Measurements from ENCODE around the gene GZF1.

- TF ChIP-seq GLIS3 (CRISPR knock-in tag; IDR thresholded peaks at IDR 0.05) (no peak), TOX (CRISPR knock-in tag; IDR thresholded peaks at IDR 0.05; ENCODE audit: borderline replicate concordance) (no peak), TCF4 (CRISPR knock-in tag; IDR thresholded peaks at IDR 0.05; ENCODE audit: borderline replicate concordance) (no peak), ZNF70 (CRISPR knock-in tag; IDR thresholded peaks at IDR 0.05) (no peak), ZFP3 (CRISPR knock-in tag; IDR thresholded peaks at IDR 0.05) (no peak), CREB5 (CRISPR knock-in tag; IDR thresholded peaks at IDR 0.05; ENCODE audit: low read depth) (no peak), PATZ1 (CRISPR knock-in tag; IDR thresholded peaks at IDR 0.05; ENCODE audit: borderline replicate concordance) (no peak), ESRRG (CRISPR knock-in tag; IDR thresholded peaks at IDR 0.05) (no peak), ZNF565 (CRISPR knock-in tag; conservative IDR thresholded peaks at IDR 0.05; ENCODE audit: low read depth) (no peak), ARNTL (CRISPR knock-in tag; IDR thresholded peaks at IDR 0.05; ENCODE audit: borderline replicate concordance, low read depth) (no peak), TSHZ2 (CRISPR knock-in tag; IDR thresholded peaks at IDR 0.05) (no peak), ISL1 (CRISPR knock-in tag; IDR thresholded peaks at IDR 0.05) (no peak)
These were observed 50.0 kb downstream of the GZF1 start for GRCh38 chr20:23412026-23412425.
